SK-N-SH (cell line): Measurements from ENCODE around the gene TMEM248. TPM values are rescaled to one million over a fixed set of nuclear protein-coding genes. Genes with fewer than 3 reads are reported as not detected.

Experiments used
- CTCF ChIA-PET: fragments of 300-600, 350-600 bp; formaldehyde crosslinking; extraction: SDS; loops from one replicate; lab custom pipeline; 2021; lab: Yijun Ruan, JAX
- POLR2A ChIA-PET: fragments of 350-600 bp; sonication (Branson Sonifier 250); formaldehyde crosslinking; extraction: SDS; loops from one replicate; lab custom pipeline; 2020; ENCODE audit warnings: antibody characterized with exemption, inconsistent platforms; lab: Yijun Ruan, JAX
- DNase-seq: peaks from one replicate; pipeline ENCODE4 v3.0.0; 2012
- H2AFZ ChIP-seq: fragments of 200-600 bp; sonication (generic); 2 replicates; pipeline ENCODE4 v1.8.1; 2016; ENCODE audit warnings: antibody characterized with exemption, mild to moderate bottlenecking, low read depth
- H3F3A ChIP-seq: fragments of 200-600 bp; sonication (generic); replicated peaks from 2 replicates; pipeline ENCODE3; 2016; ENCODE audit warnings: antibody characterized with exemption, mild to moderate bottlenecking; ENCODE audit not compliant: insufficient read depth
- H3K27ac ChIP-seq, 2 experiments: fragments of 200-500 bp in 1 of 2; fragments of 200-600 bp in 1 of 2; sonication (Bioruptor generic) in 1 of 2; sonication (generic), shearing (Covaris generic) in 1 of 2; 2 replicates each; pipeline versions ENCODE4 v1.5.1 to v1.6.1; 2014 to 2016; ENCODE audit warnings: low read depth in 2 of 2, inconsistent platforms in 1 of 2, low read length in 1 of 2, mild to moderate bottlenecking in 1 of 2, mixed read lengths in 1 of 2
- H3K27me3 ChIP-seq: fragments of 200-600 bp; sonication (generic), shearing (Covaris generic); 2 replicates; pipeline ENCODE4 v1.6.1; 2016; ENCODE audit warnings: mixed run types; ENCODE audit not compliant: insufficient read depth
- H3K36me3 ChIP-seq, 2 experiments: fragments of 200-500 bp in 1 of 2; fragments of 200-600 bp in 1 of 2; sonication (Bioruptor generic) in 1 of 2; sonication (generic) in 1 of 2; replicated peaks in 1 of 2; 2 replicates each; pipeline versions ENCODE3 to v1.5.1; 2014 to 2016; ENCODE audit warnings: low read length in 1 of 2, mild to moderate bottlenecking in 1 of 2; ENCODE audit not compliant: insufficient read depth in 2 of 2, control insufficient read depth in 1 of 2
- H3K4me1 ChIP-seq, 2 experiments: fragments of 200-500 bp in 1 of 2; fragments of 200-600 bp in 1 of 2; sonication (Bioruptor generic) in 1 of 2; sonication (generic), shearing (Covaris generic) in 1 of 2; 2 replicates each; pipeline versions ENCODE4 v1.5.1 to v1.6.1; 2014 to 2016; ENCODE audit warnings: low read depth in 1 of 2, low read length in 1 of 2, mixed run types in 1 of 2; ENCODE audit not compliant: insufficient read depth in 2 of 2, control insufficient read depth in 1 of 2
- H3K4me2 ChIP-seq: fragments of 200-600 bp; sonication (generic), shearing (Covaris generic); 2 replicates; pipeline ENCODE4 v1.6.1; 2017; ENCODE audit warnings: mixed run types
- H3K4me3 ChIP-seq, 2 experiments: fragments of 200-500 bp in 1 of 2; fragments of 200-600 bp in 1 of 2; sonication (Bioruptor generic) in 1 of 2; sonication (generic), shearing (Covaris generic) in 1 of 2; 2 replicates each; pipeline versions ENCODE4 v1.5.1 to v1.8.1; 2014 to 2016; ENCODE audit warnings: low read depth in 2 of 2, inconsistent platforms in 1 of 2, low read length in 1 of 2, mild to moderate bottlenecking in 1 of 2, mixed read lengths in 1 of 2, moderate library complexity in 1 of 2
- H3K79me2 ChIP-seq: fragments of 200-600 bp; sonication (generic); 2 replicates; pipeline ENCODE4 v1.8.1; 2017; ENCODE audit warnings: mild to moderate bottlenecking; ENCODE audit not compliant: insufficient read depth
- H3K9ac ChIP-seq: fragments of 200-600 bp; sonication (generic); 2 replicates; pipeline ENCODE4 v1.6.1; 2017; ENCODE audit warnings: mixed run types
- H3K9me2 ChIP-seq: fragments of 200-600 bp; sonication (generic); 2 replicates; pipeline ENCODE4 v1.6.1; 2017; ENCODE audit warnings: mixed run types
- H3K9me3 ChIP-seq: fragments of 200-600 bp; sonication (generic); 2 replicates; pipeline ENCODE4 v1.6.1; 2017; ENCODE audit warnings: mixed run types, mild to moderate bottlenecking, moderate library complexity
- H4K20me1 ChIP-seq: fragments of 200-600 bp; sonication (generic); 2 replicates; pipeline ENCODE4 v1.6.1; 2017; ENCODE audit warnings: mild to moderate bottlenecking, mixed run types; ENCODE audit not compliant: insufficient read depth
- CHD2 ChIP-seq: fragments of 150-350 bp; IDR thresholded peaks from 2 replicates; pipeline ENCODE4 v1.6.1; 2018; ENCODE audit warnings: low read length; ENCODE audit not compliant: partially characterized antibody
- CTCF ChIP-seq: fragments of 200-600 bp; sonication (generic); IDR thresholded peaks from 2 replicates; pipeline ENCODE4 v1.6.1; 2017; ENCODE audit warnings: antibody characterized with exemption, mild to moderate bottlenecking, moderate library complexity
- FOSL2 ChIP-seq: IDR thresholded peaks from 2 replicates; pipeline ENCODE4 v1.4.0; 2012; ENCODE audit warnings: low read depth, mild to moderate bottlenecking, moderate library complexity, borderline replicate concordance
- FOXJ3 ChIP-seq: sonication (generic); formaldehyde crosslinking; IDR thresholded peaks from 2 replicates; pipeline ENCODE4 v1.5.1; 2020; ENCODE audit warnings: mild to moderate bottlenecking, missing genetic modification reagents
- GABPA ChIP-seq: IDR thresholded peaks from 2 replicates; pipeline ENCODE4 v1.4.0; 2012; ENCODE audit warnings: low read depth, mild to moderate bottlenecking
- GATA2 ChIP-seq: sonication (generic); formaldehyde crosslinking; IDR thresholded peaks from 2 replicates; pipeline ENCODE4 v1.5.0; 2020; ENCODE audit warnings: mild to moderate bottlenecking, missing genetic modification reagents
- IRF3 ChIP-seq: fragments of 150-350 bp; IDR thresholded peaks from 2 replicates; pipeline ENCODE4 v1.6.1; 2016; ENCODE audit warnings: mild to moderate bottlenecking, low read depth, low read length
- JUND ChIP-seq: IDR thresholded peaks from 2 replicates; pipeline ENCODE4 v1.4.0; 2012
- MAX ChIP-seq: IDR thresholded peaks from 2 replicates; pipeline ENCODE4 v1.4.0; 2012; ENCODE audit warnings: low read depth
- MXI1 ChIP-seq: IDR thresholded peaks from 2 replicates; pipeline ENCODE4 v1.6.1; 2012; ENCODE audit warnings: mild to moderate bottlenecking, low read depth, low read length, improper control_type of control experiment
- RAD21 ChIP-seq: IDR thresholded peaks from 2 replicates; pipeline ENCODE4 v1.6.1; 2012; ENCODE audit warnings: mild to moderate bottlenecking, low read length
- REST ChIP-seq: IDR thresholded peaks from 2 replicates; pipeline ENCODE4 v1.6.1; 2012; ENCODE audit warnings: mild to moderate bottlenecking, low read depth, low read length, moderate library complexity
- RXRA ChIP-seq: IDR thresholded peaks from 2 replicates; pipeline ENCODE4 v1.4.0; 2012; ENCODE audit warnings: low read depth, mild to moderate bottlenecking, borderline replicate concordance
- SIN3A ChIP-seq: IDR thresholded peaks from 2 replicates; pipeline ENCODE4 v1.6.1; 2012; ENCODE audit warnings: low read depth, mild to moderate bottlenecking, low read length, moderate library complexity, borderline replicate concordance
- SMC3 ChIP-seq: IDR thresholded peaks from 2 replicates; pipeline ENCODE4 v1.6.1; 2012; ENCODE audit warnings: low read depth, low read length, improper control_type of control experiment
- TCF12 ChIP-seq: IDR thresholded peaks from 2 replicates; pipeline ENCODE4 v1.4.0; 2012
- USF2 ChIP-seq: fragments of 150-350 bp; IDR thresholded peaks from 2 replicates; pipeline ENCODE4 v1.6.1; 2017; ENCODE audit warnings: antibody characterized with exemption, low read length, low read depth, borderline replicate concordance
- YY1 ChIP-seq: IDR thresholded peaks from 2 replicates; pipeline ENCODE4 v1.4.0; 2012; ENCODE audit warnings: low read depth, mild to moderate bottlenecking
- WGBS: methylation state at CpG from one replicate; pipeline ENCODE4 v1.1.6; 2017; ENCODE audit warnings: low lambda C conversion rate; 5-methylcytosine and 5-hydroxymethylcytosine counted together
- polyA plus RNA-seq, 3 experiments: library from polyadenylated mRNA; depleted of rRNA; stranded (reverse); fragments of >200 nt; gene quantifications; 2 replicates each; pipeline ENCODE4 v1.2.3, GENCODE V29; 2012

The TMEM248 gene
- polyA plus RNA-seq, 1 of the 3 experiments (the other 2 are of a cell fraction): 185 TPM

- ChIA-PET CTCF (interaction anchor here (0.6 to 1.1 kb wide), 2 partner anchors 10 to 103 kb away, joined by 3 read pairs; no protein-coding TSS in a partner anchor), POLR2A (interaction anchor here (0.9 kb wide), 1 partner anchor 8 kb away, joined by 3 read pairs; no protein-coding TSS in a partner anchor)
- no peaks in the 10 kb centered on the region for H3F3A ChIP-seq
- no peak overlapping the region for H3K9ac ChIP-seq
- H3K36me3 ChIP-seq: peaks cover 47 to 52% of the 10 kb centered on the region in 2 experiments
- no peaks in the 10 kb centered on the region for H3K9me3 ChIP-seq
- no peak overlapping the region for H3K4me2 ChIP-seq
- H2AFZ ChIP-seq: no peak overlapping the region
- no peaks in the 10 kb centered on the region for H4K20me1 ChIP-seq
- no peak for DNase-seq
- no peaks in the 10 kb centered on the region for H3K27me3 ChIP-seq
- 91% methylated on average over 13 of the region's 13 CpGs for WGBS
- peaks cover 9% of the 10 kb centered on the region; the same call in 1 of the 2 replicates for H3K79me2 ChIP-seq
- peak overlapping the region in 1 of 2 experiments; percentile 1; a peak in 2 of 4 replicates for H3K27ac ChIP-seq
- no peaks in the 10 kb centered on the region for H3K9me2 ChIP-seq
- 0 out of 4 replicates have a peak, but pooled peaks cover 0 to 2% of the 10 kb centered on the region in 2 experiments for H3K4me1 ChIP-seq
- H3K4me3 ChIP-seq: no peak overlapping the region
- no peak for TF ChIP-seq GATA2 (CRISPR knock-in tag)
- TF ChIP-seq MAX: no peak
- TF ChIP-seq YY1: no peak
- TF ChIP-seq IRF3: no peak
- TF ChIP-seq SIN3A: no peak
- TF ChIP-seq REST: no peak
- TF ChIP-seq GABPA: no peak
- no peak for TF ChIP-seq FOSL2
- no peak for TF ChIP-seq USF2
- no peak for TF ChIP-seq JUND
- TF ChIP-seq CTCF: no peak
- TF ChIP-seq TCF12: no peak
- no peak for TF ChIP-seq FOXJ3 (CRISPR knock-in tag)
- no peak for TF ChIP-seq RAD21
- TF ChIP-seq RXRA: no peak
- TF ChIP-seq CHD2: no peak
- TF ChIP-seq MXI1: no peak
- no peak for TF ChIP-seq SMC3
Measured at GRCh38 chr7:66957595-66958290, 36.7 kb downstream of the TMEM248 start.
